Right kidney (tissue), 1 donor: ENCODE results near the gene CCDC188.

Source experiments
- DNase-seq: peaks from one replicate; pipeline ENCODE4 v3.0.0-alpha.2; 2016

CCDC188 gene

DNA sequence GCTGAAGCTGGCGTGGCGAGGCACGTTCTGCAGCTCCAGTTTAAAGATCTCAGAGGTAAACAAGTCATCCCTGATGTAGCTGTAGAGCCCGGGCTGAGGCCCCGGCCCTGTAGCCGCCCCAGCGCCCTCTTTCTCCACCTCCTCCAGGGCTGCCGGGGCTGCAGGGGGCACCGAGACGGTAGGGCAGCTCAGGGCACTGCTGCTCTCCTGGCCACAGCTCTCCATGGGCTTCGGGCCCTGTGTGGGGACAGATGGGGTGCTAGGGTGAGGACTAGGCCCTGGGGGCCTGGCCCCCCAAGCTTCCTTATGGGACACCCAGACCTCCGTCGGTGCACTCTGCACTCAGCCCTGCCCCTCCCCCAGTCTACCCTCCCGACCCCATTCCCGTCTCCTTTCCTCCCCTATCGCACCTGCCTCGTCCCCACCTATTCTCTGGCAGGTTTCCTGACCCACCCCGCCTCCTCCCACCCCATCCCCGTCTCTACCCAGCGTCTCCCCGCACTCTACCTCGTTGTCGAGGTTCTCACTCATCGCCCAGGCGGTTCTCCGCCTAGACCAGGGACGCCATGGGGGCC, 34.4 kb downstream of the CCDC188 start:
- no peak for DNase-seq

DNA sequence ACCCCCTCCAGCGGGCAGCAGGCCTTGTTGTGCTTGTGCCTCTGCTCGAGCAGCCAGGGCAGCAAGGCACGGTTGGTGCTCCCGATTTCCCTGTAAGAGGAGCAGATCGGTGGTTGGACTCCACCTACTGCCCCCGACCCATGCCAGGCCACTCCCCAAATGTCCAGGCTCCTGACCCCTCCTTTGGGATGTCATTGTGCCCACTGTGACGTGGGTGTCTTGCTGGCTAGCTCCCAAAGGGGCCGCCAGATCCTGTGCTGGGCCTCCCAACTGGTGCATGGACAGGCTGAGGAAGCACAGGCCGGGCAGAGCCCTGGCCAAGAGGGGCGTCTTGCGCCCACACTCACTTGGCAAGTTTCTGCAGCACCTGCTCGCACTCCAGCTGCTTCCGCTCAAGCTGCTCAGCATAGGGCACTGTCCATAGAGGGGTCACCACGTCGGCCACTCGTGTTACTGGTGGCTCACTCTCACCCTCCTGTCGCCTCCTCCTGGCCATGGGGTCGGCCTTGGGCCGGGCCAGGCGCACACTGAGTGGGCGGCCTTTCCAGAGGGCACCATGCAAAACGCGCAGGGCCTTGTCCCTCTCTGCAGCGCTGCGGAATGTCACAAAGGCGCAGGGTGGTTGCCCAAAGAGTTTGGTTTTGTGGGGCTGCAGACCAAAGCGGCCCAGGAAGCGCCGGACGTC, 35.0 kb downstream of the CCDC188 start, which contains the start of gene RANBP1:
Gene RANBP1 (plus strand): TSS at position 414 of the 685 bp plus-strand sequence. CDS start 81 bp downstream, at position 495.
- no peak for DNase-seq

DNA sequence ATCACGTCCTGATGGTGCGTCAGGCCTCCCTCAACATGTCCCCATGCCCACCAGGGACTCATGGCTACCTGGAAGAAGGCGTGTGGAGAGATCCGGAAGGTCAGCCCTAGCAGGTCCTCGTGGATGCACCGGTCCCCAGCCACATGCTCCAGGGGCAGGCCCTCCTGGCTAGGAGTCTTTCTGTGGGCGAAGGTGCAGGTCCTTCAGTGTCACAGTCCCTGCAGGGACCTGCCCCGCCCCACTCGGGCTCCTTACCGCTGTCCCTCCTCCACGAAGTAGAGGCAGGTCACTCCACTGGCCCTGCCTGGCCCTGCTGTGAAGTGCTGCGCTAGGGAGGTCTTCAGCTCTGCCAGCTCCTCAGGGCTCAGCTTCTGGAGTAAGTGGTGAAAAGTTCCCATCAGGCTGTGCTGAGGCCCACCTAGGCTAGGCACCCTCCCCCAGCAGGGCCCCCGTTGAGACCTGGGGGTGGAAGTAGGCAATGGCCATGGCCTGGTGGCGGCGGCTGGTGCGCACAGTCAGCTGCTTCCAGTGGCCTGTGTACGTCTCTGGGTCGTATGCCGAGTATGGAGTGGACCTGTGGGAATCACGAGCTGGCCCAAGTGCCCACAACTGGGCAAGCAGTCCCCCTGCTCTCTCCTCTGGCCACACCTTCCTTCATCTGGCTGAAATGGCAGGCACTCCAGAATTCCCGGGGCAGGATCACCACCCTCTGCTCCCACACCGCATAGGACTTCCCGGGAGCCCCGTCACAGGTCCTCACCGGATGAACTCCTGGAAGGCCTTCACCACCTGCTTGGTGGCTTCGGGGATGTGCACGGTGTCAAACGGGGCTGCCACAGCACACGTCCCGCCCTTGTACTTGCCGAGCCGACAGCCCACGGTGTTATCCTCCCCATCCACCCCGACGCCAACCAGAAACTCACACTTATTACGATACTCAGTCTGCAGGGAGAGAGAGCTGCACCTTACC, 36.1 kb downstream of the CCDC188 start:
- DNase-seq = no peak

DNA sequence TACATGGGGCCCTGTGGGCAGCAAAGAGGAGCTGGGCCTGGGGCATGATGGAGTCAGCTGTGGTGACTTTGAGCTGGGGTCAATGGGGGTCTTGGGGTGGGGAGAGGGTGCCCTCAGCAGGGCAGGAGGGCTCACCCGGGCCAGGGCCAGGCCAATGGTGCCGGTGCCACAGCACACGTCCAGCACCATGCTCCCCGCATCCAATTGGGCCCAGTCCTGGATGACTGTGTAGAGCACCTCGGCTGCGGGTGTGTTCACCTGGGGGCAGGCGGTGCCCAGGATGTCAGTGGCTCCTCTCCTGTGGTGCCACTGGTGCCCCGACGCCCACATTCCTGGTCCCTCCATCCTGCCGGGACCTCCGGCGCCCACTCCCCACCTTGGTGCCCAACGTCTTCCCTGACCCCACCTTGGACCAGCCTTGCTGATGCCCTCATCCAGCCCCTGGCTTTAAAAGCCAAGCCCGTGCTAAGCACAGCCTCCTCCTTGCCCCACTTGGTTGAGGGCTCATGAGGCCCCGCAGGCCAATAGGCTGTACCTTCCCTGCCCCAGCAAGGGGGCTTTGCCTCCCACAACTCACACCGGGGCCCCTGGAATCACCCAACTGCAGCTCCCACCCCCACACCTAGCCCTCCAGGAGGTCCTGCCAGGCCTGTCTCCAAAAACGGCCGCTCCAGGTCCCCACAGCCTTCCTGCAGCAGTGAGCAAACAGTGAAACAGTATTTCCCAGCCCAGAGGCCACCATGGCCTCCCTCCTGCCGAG, 37.1 kb downstream of the CCDC188 start:
- no peak for DNase-seq

DNA sequence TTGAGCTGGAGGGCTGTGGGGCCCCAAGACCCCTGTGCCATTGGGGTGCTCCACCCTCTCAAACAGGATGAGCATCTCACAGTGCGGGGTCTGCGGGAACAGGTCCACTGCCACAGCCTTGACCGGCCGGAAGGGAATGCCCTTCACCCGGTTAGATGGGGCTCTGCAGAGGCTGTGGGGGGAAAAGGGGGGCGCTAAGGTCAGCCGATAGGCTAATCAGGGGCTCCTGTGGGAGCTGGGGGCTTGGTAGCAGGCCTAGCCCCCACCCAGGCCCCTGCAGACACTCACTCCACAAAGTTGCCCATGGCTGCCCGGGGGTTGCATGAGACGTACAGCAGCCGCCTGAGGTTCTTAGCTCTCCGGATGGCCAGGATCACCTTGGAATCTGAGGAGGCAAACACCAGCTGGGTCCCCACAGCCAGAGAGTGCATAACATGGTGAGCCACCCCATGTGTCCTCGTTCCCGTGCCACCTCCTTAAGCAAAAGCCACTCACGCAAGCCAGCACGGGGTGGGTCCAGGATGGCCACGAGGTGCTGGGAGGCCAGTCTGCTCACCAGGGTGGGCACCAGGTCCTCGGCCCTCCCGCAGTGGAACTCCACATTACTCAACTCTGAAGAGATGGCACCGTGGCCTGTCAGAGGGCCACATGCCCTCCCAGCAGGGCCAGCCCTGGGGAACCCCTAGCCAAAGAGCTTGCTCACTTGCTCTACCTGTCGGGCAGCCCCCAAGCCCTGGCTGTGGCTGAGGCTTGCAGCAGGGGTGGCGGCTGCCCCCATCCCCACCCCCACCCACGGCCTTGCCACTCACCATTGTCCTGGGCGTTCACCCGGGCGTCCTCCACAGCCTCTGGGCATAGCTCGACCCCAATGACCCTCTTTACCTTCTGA, 38.0 kb downstream of the CCDC188 start:
- no peak for DNase-seq

DNA sequence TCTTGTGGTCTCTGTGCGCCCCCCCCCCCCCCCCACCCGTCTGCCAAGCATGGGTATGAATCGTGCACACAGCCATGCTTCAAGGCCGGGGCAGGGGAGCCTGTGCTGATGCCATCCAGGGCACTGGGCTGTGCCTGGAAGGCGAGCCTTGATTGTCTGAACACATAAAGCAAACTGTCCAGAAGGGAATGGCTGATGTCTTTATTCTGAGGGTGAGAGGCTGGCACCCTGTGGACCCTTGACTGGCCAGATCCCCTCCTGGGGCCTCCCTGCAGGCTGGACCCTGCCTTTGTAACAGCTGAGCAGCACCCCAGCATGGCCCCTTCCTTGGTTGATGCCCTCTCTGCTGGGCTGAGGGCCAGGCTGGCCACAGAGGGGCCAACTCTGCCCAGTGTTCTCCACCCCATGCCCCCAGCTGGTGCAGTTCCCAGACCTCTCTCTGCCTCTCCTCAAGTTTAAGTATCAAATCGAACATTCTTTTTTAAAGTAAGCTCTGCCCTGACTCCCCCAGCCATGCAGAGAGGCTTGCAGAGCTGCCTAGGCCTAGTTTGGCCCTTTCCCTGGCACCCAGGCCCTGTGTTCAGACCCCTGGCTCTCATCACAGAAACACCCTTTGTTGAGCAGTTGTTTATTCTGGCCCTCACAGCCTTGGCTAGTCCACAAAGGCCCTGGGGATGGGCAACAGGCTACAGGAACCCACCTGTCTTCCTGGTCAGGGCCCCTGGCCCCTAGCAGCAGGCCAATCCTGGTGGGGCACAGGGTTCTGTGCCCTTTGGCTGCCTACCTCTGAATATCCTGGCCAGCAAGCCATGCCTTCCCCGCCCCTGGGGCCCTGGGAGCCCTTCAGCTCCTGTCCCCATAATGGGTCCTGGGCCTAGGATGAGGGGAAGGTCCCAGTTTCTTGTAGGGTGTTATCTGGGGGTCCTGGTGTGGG, 38.9 kb downstream of the CCDC188 start:
- DNase-seq = no peak

DNA sequence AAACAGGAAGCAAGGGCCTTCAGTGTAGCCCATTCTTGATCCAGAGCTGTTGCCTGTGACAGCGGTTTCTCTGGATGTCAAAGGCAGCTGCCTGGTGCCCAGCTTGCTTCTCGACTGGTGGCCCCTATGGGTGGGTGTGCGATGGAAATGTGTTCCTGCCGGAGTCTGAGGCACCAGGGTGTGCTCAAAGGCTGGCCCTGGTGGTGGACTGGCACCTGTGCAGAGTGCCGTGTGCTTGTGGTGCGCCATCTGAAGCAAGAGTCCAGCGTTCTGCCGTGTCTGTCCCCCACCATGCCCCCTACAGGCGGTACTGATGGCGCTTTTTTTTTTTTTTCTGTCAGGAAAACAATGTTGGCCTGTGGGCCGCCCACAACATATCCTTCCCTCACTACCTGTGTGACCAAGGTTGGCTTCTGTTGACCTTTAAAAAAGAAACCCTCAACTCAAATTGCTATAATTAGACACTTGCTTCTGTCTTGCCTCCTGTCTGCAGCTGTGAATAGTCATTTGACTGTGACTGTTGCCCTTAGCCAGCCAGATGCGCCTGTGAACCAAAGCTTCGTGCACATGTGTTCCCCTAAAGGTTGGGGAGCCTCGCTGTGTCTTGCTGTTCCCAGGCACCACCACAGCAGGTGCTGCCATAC, 39.7 kb downstream of the CCDC188 start:
- DNase-seq = no peak

DNA sequence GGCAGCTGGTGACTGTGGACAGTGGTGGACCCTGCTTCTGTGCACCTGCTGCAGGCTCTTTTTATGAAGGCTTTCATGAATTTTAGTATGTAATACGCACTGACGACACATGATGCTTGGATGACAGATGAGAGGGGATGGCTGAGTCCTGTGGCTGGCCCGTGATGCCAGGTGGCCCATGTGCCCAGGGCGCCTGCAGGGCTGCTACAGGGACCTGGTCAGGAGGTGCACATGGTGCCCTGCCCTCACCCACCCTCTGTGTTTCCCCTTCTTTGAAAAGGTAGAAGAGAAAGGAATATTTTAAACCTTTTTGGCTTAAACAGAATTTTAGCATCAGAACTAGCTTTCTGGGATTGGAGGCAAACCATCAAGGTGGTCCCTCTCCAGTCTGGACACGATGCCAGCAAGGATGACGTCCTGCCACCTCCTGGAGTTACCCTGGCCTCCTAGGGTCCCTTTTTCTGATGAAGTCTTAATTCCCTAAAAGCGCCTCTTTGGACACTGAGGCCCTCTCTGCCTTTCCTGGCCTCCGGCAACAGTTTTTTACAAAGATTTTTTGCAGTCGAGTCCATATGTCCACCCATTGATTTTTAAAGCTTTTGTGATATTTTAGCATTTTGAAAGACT, 40.4 kb downstream of the CCDC188 start:
- DNase-seq = no peak

DNA sequence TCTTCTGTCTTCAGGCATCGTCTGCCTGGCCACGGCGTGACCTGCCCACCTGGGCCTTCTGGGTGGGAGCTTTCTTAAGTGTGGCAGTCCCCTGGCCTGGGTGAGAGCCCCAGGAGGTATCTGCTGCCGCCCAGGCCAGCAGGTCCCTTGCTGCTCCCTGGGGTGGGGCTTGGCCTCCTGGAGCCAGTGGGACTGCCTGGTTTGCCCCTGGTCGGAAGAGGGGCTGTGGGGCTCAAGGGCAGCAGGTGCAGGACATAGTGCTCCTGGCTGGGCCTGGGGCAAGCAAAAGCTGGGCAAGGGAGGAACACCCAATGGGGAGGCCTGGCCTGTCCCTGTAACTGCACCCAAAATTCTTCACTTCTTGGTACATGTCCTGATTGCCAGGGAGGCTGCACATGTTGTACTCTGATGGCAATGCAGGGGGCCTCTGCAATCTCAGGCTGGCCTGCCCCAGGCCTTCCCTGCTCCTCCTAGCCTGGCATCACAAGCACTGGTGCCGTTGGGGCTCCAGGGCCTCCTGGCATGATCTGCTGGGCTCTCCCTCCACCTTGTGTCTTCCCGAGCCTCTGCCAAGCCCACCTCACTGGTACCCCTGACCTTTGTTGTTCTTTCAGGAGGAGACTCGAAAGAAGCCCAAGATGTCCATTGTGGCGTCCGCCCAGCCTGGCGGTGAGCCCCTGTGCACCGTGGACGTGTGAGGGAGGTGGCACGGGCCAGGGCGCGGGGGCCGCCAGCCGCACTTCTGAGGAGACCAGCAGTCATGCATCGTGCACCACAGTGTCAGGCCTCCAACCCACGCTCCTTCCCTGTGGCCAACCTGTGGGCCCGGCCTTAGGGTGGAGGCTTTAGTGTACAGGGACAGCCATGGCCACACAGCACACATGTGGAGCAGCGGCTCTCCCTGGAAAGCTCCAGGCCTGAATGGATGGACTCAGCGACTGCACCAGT, 41.2 kb downstream of the CCDC188 start:
- no peak for DNase-seq

DNA sequence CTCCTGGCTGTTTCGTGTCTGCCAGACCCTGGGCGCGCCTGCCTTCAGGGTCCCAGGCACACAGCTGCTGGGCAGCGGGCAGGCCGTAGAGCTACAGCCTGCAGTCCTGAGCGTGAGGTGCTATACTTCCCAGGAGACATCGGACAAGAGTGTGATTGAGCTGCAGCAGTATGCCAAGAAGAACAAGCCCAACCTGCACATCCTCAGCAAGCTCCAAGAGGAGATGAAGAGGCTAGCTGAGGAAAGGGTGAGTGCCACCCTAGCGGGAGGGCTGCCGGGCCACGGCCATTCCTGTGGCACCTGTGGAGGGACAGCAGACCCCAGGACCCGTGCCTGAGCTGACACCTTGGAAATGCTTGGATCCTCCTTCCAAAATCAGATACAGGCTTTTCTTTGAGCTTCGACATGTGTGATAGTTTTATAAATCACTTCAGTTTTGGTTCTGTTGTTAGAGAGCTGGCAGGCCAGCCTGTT, 42.1 kb downstream of the CCDC188 start:
- DNase-seq = no peak

DNA sequence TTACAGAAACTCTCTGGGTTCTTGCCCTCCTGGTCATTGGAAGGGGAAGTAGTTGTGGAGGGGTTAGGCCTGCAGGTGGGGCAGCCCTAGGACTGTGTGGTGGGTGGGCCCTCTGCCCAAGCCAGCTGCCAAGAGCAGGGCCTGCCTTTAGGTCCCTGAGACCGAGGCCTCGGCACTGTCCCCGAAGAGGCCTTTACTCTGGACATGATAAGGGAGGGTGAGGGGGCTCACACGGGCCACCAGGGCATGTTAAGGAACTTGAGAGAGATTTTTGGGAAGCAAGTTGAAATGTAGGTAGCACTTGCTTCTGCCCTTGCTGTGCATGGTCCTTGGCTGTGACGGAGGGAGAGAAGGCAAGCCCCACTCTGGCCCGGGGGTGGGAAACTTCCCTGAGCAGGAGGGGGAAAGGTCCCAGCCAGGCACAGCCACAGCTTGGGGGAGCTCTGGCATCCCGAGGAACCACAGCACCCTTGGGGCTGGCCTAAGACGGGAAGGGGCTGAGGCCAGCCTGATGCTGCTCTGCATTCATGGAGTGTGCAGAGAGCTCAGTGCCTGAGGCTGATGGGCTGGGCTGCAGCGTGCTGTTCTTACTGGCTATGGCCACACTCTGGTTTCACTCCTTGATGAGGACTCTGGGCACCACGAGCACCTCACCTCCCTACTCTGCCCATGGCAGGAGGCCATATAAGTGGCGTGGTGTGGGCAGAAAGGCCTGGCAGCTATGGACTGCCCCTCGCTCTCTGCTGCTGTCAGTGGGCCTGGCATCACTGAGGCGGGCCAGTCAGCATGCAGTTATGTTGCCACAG, 42.7 kb downstream of the CCDC188 start:
- no peak for DNase-seq

DNA sequence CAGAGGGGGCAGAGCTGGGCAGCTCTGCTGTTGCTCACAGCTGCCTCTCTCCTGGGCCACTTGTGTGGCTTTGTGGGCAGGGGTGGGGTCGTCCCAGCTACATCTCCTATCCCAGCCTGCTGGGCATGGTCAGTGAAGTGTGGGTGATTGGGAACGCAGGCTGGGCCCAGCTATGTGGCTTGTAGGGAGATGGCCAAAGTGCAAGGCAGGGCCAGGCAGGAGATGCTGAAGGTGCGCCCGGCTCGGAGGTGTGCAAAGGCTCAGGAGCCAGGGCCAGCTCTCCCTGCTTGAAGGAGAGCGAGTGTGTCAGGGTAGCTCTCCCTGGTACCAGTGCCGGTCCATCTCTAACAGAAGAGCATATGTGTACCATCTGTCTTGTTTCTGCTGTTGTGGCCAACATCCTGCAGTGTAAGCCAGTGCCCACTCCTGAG, 43.4 kb downstream of the CCDC188 start:
- DNase-seq = no peak

DNA sequence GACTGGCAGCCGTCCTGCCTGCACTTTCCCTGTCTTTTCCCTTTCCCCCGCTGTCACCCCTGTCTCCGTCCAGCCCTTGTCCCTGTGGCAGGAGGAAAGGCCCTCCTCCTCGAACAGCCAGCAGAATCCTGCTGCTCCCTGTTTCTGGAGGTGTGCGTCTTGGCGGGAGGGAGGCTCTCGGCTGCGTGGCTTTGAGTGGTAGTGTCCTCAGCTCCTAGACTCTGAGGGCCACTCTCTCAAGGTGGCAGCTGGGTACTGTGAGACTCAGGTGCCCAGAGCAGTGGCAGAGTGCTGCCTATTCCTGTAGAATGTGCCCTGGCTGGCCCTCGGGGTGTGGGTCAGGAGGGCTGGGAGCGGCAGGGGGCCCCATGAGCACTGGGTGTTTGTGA, 44.0 kb downstream of the CCDC188 start:
- no peak for DNase-seq

DNA sequence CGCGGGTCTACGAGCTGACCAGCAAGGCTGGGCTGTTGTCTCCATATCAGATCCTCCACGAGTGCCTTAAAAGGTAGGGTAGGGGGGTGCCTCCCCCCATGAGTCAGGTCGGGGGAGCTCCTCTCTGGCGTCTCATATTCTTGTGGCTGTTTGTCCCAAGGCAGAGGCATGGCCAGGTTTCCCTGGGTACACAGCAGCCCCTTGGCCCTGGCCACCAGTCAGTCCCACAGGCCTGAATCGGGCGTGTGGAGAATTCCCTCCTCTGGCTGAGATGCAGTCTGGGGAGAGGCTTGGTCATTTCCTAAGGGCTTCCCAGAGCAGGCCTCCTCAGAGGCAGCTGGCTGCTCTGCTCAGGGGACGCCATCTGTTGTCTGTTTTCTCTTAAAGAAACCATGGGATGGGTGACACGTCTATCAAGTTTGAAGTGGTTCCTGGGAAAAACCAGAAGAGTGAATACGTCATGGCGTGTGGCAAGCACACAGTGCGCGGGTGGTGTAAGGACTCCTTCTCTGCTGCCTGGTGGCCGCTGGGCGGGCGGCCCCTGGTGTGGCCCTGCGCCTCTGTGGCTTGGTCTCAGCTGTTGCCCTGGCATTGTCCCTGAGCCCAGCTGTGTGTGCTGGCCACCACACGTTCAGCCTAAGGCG, 44.5 kb downstream of the CCDC188 start:
- DNase-seq = no peak

DNA sequence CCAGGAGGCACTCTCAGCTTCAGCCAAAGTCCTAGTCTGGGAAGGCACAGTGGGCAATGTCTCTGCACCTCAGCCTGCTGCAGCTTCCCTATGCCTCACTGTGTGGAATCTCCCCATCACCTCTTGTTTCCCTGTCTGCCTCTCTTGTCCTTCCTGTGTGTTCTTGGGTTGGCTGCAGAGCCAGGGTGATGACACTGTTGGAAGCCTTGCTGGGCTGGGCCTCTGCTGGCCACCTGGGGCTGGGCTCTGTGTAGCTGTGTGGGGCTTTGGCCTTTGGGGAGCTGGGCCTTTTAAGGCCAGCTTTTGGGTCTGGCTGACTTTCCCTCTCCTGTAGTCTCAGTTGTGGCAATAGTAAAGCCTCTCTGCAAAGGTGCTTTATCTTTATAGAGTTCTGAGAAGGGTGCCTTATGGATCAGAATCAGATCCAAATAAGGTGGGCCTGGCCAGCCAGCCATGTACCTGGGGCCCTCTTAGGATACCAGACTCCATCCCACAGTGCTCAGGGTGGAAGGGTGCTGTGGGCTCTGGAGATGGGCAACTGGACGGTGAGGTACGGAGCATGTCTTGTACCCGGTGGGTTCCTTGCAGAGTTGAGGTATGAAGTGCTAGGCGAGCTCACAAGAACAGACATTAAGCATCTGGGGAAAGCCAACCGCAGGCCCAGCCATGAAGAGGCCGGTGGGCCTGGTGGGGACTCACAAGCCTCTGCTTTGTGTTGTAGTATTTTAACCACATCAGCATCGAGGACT, 45.2 kb downstream of the CCDC188 start:
- no peak for DNase-seq
